GM12872 (cell line): ENCODE results near the gene TNFAIP3.

ENCODE experiments used
- TF ChIP-seq, protein P1 (sequence below): IDR thresholded peaks from 3 replicates; pipeline ENCODE4 v1.5.1; 2011; ENCODE audit warnings: low read depth, mild to moderate bottlenecking, low read length, moderate library complexity; ENCODE audit not compliant: insufficient read depth

TNFAIP3 gene

DNA sequence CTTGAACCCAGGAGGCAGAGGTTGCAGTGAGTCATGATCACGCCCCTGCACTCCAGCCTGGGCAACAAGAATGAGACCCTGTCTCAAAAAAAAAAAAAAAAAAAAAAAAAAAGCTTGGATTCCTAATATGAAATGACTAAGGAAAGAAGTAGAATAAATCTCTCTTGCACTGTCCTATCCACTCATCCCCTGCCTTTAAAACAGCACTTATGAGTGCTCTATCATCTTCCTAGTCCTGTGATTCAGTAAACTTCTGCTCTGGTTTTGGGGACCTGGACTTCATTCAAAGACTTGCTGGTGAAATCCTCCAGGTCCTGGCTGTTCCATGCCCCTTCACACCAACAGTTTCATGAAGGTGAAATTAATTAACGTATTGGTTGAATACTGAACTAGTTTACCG lies 29.6 kb downstream of the TNFAIP3 start:
- TF ChIP-seq, protein P1, sequence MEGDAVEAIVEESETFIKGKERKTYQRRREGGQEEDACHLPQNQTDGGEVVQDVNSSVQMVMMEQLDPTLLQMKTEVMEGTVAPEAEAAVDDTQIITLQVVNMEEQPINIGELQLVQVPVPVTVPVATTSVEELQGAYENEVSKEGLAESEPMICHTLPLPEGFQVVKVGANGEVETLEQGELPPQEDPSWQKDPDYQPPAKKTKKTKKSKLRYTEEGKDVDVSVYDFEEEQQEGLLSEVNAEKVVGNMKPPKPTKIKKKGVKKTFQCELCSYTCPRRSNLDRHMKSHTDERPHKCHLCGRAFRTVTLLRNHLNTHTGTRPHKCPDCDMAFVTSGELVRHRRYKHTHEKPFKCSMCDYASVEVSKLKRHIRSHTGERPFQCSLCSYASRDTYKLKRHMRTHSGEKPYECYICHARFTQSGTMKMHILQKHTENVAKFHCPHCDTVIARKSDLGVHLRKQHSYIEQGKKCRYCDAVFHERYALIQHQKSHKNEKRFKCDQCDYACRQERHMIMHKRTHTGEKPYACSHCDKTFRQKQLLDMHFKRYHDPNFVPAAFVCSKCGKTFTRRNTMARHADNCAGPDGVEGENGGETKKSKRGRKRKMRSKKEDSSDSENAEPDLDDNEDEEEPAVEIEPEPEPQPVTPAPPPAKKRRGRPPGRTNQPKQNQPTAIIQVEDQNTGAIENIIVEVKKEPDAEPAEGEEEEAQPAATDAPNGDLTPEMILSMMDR: no peak

DNA sequence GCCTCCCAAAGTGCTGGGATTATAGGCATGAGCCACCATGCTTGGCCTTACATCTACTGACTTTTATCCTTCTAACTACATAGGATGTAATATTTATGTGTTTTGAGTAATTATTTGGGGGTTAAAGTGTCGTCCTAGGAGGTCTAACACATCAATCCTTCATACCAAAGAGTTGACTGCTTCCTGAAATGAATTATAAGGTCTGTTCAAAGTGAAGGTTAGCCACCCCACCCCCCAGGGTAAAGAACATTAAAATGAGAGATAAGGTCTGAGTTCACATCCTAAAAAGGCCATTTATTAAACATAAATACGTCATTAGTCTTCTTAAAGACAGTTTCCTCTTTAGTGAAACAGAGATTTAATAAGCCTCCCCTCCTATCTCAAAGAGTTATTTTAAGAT lies 33.8 kb downstream of the TNFAIP3 start:
- TF ChIP-seq, protein P1: no peak

GRCh38 chr6:137901454-137901853 lies 34.4 kb downstream of the TNFAIP3 start:
- TF ChIP-seq, protein P1: no peak

DNA sequence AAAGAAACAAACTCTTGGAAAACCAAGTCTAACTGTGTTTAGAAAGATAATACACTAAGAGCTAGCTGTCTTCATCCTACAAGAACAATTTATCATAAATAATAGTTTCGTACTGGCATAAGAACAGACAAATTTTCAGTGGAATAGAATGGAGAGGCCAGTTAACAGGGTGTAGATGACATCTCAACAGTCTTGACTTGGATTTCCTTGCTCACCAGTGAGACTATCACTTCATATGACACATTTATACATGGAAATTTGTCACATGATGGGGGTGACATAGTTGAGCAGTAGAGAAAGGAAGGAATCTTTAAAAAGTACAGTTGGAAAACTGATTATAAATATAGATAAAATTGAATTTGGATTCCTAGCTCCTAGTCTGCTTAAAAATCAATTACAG lies 35.6 kb downstream of the TNFAIP3 start:
- TF ChIP-seq, protein P1: no peak

GRCh38 chr6:137903274-137903932 lies 36.3 kb downstream of the TNFAIP3 start:
- TF ChIP-seq, protein P1: no peak

DNA sequence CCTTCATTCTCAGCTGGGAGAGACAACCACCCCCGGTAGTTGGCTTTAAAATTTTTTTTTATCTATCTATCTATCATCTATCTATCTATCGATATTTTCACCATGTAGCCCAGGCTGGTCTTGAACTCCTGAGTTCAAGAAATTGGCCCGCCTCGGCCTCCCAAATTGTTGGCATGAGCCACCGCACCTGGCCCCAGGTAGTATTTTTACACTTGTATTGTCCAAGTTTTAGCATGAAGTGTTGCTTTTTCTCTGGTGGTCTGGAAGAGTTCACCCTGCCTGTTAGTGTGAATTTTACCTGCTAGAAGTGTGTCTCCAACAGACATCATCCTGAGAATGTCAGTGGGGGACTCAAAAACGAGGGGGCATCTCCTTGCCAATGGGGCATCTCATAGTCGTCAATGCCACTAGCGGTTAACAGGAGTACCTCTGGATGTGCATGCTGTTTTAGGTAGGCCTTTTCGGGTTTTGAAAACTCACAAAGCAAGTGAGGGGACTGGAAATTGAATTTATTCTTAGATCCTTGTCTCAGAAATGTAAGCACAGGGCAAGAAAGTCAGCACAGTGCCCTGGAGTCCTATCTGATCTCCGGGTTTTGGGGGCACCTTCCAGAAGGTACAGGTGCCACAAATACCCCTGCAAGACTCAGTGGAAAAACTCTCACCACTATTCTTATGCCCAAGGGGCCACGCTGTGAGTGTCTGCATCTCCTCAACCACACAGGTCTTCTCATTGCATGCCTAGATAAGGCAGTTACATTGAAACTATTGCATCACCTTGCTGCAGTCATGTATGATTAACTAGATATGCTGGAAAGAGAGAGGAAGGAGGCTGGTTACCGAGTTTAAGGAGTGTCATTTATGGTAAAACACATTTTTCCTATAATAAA lies 37.1 kb downstream of the TNFAIP3 start:
- TF ChIP-seq, protein P1: 0 out of 3 replicates have a peak, but pooled peaks have one; percentile 13

DNA sequence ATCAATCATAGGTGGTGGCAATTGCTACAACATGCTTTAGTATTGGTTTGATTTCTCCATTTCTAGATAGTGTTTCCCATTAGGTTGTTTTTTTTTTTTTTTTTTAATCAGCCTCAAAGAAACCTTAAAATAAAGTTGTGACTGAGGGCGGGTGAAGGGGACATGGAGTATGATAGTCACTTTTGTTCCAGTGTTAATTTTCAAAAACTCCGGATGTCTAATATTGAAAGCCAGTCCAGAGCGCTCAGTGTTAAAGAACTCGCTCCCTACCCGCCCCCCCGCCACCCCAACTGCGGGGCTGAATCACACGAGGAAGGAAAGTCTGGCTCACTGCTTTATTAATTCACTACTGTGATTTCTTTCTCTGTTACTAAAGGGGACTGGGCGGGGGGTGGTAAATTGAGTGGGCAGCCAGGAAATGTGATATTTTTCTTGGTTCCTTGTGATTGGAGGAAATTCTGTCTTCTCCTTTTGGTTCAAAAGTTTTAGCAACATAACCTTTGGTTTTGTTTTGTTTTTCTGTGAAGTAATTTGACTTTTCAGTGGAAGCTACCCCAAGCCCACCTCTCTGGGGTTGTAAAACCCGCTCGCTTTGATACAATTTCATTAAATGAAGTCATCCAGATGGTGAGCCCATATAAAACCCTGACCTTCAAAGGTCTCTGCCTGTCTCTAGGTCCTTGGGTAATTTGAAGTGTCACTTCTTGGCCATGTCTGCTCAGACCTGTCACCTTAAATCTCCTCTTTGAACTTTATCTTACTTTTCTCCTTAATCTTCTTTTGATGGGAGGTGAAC lies 38.0 kb downstream of the TNFAIP3 start:
- TF ChIP-seq, protein P1: no peak
